22Rv1 (cell line): ENCODE data around the gene DYNC1I1.

Experiments
- H3K27ac ChIP-seq: fragments of 450-650 bp; 2 replicates; pipeline ENCODE4 v1.5.1; 2017
- CTCF ChIP-seq: fragments of 450-650 bp; IDR thresholded peaks from 2 replicates; pipeline ENCODE4 v1.5.1; 2017; ENCODE audit warnings: mild to moderate bottlenecking
- ZFX ChIP-seq: fragments of 450-650 bp; IDR thresholded peaks from 2 replicates; pipeline ENCODE4 v1.6.1; 2017; ENCODE audit warnings: antibody characterized with exemption, borderline replicate concordance

The DYNC1I1 gene

GRCh38 chr7:95955748-95956147, 183.4 kb downstream of the DYNC1I1 start:
- TF ChIP-seq CTCF (no peak), ZFX (no peak)
- H3K27ac ChIP-seq: no peak overlapping the region

- no peak for TF ChIP-seq CTCF
- no peak for TF ChIP-seq ZFX
- no peak overlapping the region for H3K27ac ChIP-seq
Observed at GRCh38 chr7:95957510-95957909, 185.2 kb downstream of the DYNC1I1 start.

GRCh38 chr7:95960706-95961244, 188.4 kb downstream of the DYNC1I1 start:
- no peak for TF ChIP-seq ZFX
- TF ChIP-seq CTCF: no peak
- H3K27ac ChIP-seq: no peak overlapping the region

- no peak for TF ChIP-seq ZFX
- no peak for TF ChIP-seq CTCF
- H3K27ac ChIP-seq: no peak overlapping the region
Observed at GRCh38 chr7:95963446-95963990, 191.2 kb downstream of the DYNC1I1 start.

GRCh38 chr7:95971716-95972115, 199.4 kb downstream of the DYNC1I1 start:
- no peak overlapping the region for H3K27ac ChIP-seq
- TF ChIP-seq ZFX (no peak), CTCF (no peak)

GRCh38 chr7:95972523-95972922, 200.2 kb downstream of the DYNC1I1 start:
- H3K27ac ChIP-seq: no peak overlapping the region
- TF ChIP-seq ZFX: no peak
- no peak for TF ChIP-seq CTCF

- H3K27ac ChIP-seq: no peak overlapping the region
- no peak for TF ChIP-seq CTCF
- no peak for TF ChIP-seq ZFX
Observed at GRCh38 chr7:95974108-95974507, 201.8 kb downstream of the DYNC1I1 start.
